Caco-2 (cell line): ENCODE measurements around the gene PUS7. TPM values are rescaled to one million over a fixed set of nuclear protein-coding genes. Genes with fewer than 3 reads are reported as not detected.

Experiments used
- BruUV-seq: library from RNA; stranded (reverse); fragments of 400-500 nt; replicated peaks from 2 replicates; lab custom pipeline; 2021; lab: Mats Ljungman, UMichigan
- CTCF ChIA-PET: fragments of 300-600 bp; sonication (Branson Sonifier 250); formaldehyde crosslinking; loops from one replicate; lab custom pipeline; 2022; ENCODE audit warnings: antibody characterized with exemption; lab: Charles Lee
- POLR2A ChIA-PET: fragments of 300-600 bp; sonication (Branson Sonifier 250); formaldehyde crosslinking; loops from one replicate; lab custom pipeline; 2022; ENCODE audit warnings: antibody characterized with exemption; lab: Charles Lee
- DNase-seq, 2 experiments: peaks; one replicate each; pipeline versions ENCODE4 v3.0.0 to v3.0.0-alpha.2; 2020 to 2022
- H3K27me3 ChIP-seq: replicated peaks from 2 replicates; pipeline ENCODE4 v1.6.0; 2011; ENCODE audit warnings: low read length; ENCODE audit not compliant: control insufficient read depth, insufficient read depth
- H3K36me3 ChIP-seq: 2 replicates; pipeline ENCODE4 v1.5.1; 2011; ENCODE audit warnings: low read length; ENCODE audit not compliant: control insufficient read depth, insufficient read depth
- H3K4me1 ChIP-seq: fragments of 250-450 bp; sonication (Bioruptor Pico); 2 replicates; pipeline ENCODE4 v1.5.1; 2020; ENCODE audit warnings: mild to moderate bottlenecking
- H3K4me3 ChIP-seq: 2 replicates; pipeline ENCODE4 v1.5.1; 2011; ENCODE audit warnings: low read depth, mild to moderate bottlenecking, control low read depth, low read length
- H3K9me3 ChIP-seq: fragments of 250-450 bp; sonication (Bioruptor Pico); 2 replicates; pipeline ENCODE4 v1.5.1; 2020; ENCODE audit warnings: mild to moderate bottlenecking, moderate library complexity
- H3K27ac Mint-ChIP-seq: one replicate; pipeline ENCODE4 v1.8.0; 2022; ENCODE audit warnings: mixed read lengths; ENCODE audit not compliant: unreplicated experiment
- H3K27me3 Mint-ChIP-seq: one replicate; pipeline ENCODE4 v1.8.0; 2022; ENCODE audit warnings: mixed read lengths; ENCODE audit not compliant: insufficient read depth, unreplicated experiment
- H3K36me3 Mint-ChIP-seq: one replicate; pipeline ENCODE4 v1.8.0; 2022; ENCODE audit warnings: mild to moderate bottlenecking, mixed read lengths; ENCODE audit not compliant: insufficient read depth, unreplicated experiment
- H3K4me1 Mint-ChIP-seq: one replicate; pipeline ENCODE4 v1.8.0; 2022; ENCODE audit warnings: low read depth, mixed read lengths; ENCODE audit not compliant: unreplicated experiment
- H3K4me3 Mint-ChIP-seq: one replicate; pipeline ENCODE4 v1.8.0; 2022; ENCODE audit warnings: mild to moderate bottlenecking, moderate library complexity, mixed read lengths; ENCODE audit not compliant: unreplicated experiment
- H3K9me3 Mint-ChIP-seq: one replicate; pipeline ENCODE4 v1.8.0; 2022; ENCODE audit warnings: mixed read lengths; ENCODE audit not compliant: unreplicated experiment
- intact Hi-C: fragments of 100-400 bp; cut with micrococcal nuclease; formaldehyde crosslinking; loops from one replicate; pipeline ENCODE4 v1.10.0; 2022; ENCODE audit not compliant: unreplicated experiment
- total RNA-seq: library from RNA; stranded (reverse); gene quantifications from 2 replicates; pipeline ENCODE4 v1.2.3, GENCODE V29; 2022
- TF ChIP-seq, protein P1 (sequence below), 2 experiments: fragments of 200-600 bp in 1 of 2; IDR thresholded peaks; 1 replicate in 1 of 2; 2 replicates in 1 of 2; pipeline versions ENCODE4 v1.5.1 to v1.8.0; 2011 to 2022; ENCODE audit warnings: antibody characterized with exemption in 1 of 2, control low read depth in 1 of 2, inconsistent platforms in 1 of 2, low read depth in 1 of 2, low read length in 1 of 2, mild to moderate bottlenecking in 1 of 2, moderate library complexity in 1 of 2; ENCODE audit not compliant: insufficient read depth in 1 of 2, severe bottlenecking in 1 of 2, unreplicated experiment in 1 of 2

Gene PUS7
- total RNA-seq, 1 experiment from 2014 or later = 36.3 TPM

DNA sequence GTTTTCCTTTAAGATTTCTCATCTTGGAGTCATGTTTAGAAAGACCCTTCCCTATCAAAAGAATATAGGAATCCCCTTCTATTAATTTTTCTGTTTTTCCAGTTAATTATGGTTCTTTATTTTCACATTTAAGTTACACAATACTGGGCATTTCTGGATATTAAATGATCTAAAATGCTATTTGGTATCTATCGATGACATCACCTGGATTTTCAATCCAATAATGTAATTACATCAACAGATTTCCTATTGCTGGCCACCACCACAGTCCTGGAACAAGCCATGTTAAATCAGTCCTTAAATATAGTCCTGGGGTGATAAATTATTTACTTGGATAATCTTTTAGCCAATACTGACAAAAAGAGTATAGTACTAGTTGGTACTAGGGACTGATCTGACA lies 48.0 kb downstream of the PUS7 start:
- Mint-ChIP-seq H3K4me3 (no peak overlapping the region), H3K27ac (no peak overlapping the region), H3K27me3 (no peaks in the 10 kb centered on the region), H3K36me3 (peaks cover 38% of the 10 kb centered on the region), H3K9me3 (no peaks in the 10 kb centered on the region), H3K4me1 (no peaks in the 10 kb centered on the region)
- TF ChIP-seq, protein P1, sequence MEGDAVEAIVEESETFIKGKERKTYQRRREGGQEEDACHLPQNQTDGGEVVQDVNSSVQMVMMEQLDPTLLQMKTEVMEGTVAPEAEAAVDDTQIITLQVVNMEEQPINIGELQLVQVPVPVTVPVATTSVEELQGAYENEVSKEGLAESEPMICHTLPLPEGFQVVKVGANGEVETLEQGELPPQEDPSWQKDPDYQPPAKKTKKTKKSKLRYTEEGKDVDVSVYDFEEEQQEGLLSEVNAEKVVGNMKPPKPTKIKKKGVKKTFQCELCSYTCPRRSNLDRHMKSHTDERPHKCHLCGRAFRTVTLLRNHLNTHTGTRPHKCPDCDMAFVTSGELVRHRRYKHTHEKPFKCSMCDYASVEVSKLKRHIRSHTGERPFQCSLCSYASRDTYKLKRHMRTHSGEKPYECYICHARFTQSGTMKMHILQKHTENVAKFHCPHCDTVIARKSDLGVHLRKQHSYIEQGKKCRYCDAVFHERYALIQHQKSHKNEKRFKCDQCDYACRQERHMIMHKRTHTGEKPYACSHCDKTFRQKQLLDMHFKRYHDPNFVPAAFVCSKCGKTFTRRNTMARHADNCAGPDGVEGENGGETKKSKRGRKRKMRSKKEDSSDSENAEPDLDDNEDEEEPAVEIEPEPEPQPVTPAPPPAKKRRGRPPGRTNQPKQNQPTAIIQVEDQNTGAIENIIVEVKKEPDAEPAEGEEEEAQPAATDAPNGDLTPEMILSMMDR (IDR thresholded peaks at IDR 0.05; ENCODE audit: insufficient read depth in 1 of 2, low read depth in 1 of 2, low read length in 1 of 2, severe bottlenecking in 1 of 2, unreplicated experiment in 1 of 2) = no peak
- H3K4me1 ChIP-seq = no peaks in the 10 kb centered on the region
- H3K36me3 ChIP-seq = no peaks in the 10 kb centered on the region; the same call in 1 of the 2 replicates
- no peak overlapping the region for H3K4me3 ChIP-seq
- CTCF ChIA-PET = no interaction called here
- no peaks in the 10 kb centered on the region for H3K9me3 ChIP-seq
- BruUV-seq = no TSS peak
- POLR2A ChIA-PET = no interaction called here
- no peak for DNase-seq
- intact Hi-C loops = no loop called here
- no peaks in the 10 kb centered on the region for H3K27me3 ChIP-seq

- intact Hi-C loops = no loop called here
- no peaks in the 10 kb centered on the region for H3K9me3 Mint-ChIP-seq
- no peaks in the 10 kb centered on the region for H3K27me3 Mint-ChIP-seq
- ChIA-PET POLR2A (no interaction called here), CTCF (interaction anchor here (0.6 kb wide), 1 partner anchor 287 kb away, joined by 3 read pairs; no protein-coding TSS in a partner anchor)
- H3K36me3 ChIP-seq = no peaks in the 10 kb centered on the region; the same call in 1 of the 2 replicates
- no peak overlapping the region for H3K27ac Mint-ChIP-seq
- no peaks in the 10 kb centered on the region for H3K27me3 ChIP-seq
- H3K9me3 ChIP-seq = no peaks in the 10 kb centered on the region
- TF ChIP-seq, protein P1 (IDR thresholded peaks at IDR 0.05; ENCODE audit: insufficient read depth in 1 of 2, low read depth in 1 of 2, low read length in 1 of 2, severe bottlenecking in 1 of 2, unreplicated experiment in 1 of 2) = no peak
- no peak for DNase-seq
- BruUV-seq = no TSS peak
- H3K4me3 ChIP-seq = no peak overlapping the region
- no peaks in the 10 kb centered on the region for H3K4me1 Mint-ChIP-seq
- no peak overlapping the region for H3K4me3 Mint-ChIP-seq
- peaks cover 30% of the 10 kb centered on the region for H3K36me3 Mint-ChIP-seq
- H3K4me1 ChIP-seq = no peaks in the 10 kb centered on the region
Observed at GRCh38 chr7:105473163-105473562, 48.9 kb downstream of the PUS7 start.

DNA sequence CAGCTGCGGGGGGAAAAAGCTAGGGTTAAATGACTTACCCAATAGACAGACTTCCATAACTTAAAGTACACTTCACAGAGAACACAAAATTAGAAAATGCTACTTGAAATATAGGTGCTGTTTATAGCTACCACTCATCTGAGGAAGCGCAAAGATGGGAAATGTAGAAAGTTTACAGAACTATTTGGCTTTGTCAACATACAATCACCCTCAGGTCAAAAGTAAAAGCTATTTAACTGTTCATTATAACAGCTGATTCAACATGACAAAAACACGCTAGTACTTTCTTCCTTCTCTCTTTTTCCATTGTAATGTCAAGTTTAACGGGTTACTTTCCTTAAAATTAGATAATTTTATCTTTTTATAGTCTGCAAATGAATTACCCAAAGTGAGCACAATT lies 51.2 kb downstream of the PUS7 start:
- no peaks in the 10 kb centered on the region for H3K9me3 Mint-ChIP-seq
- no TSS peak for BruUV-seq
- no peaks in the 10 kb centered on the region for H3K9me3 ChIP-seq
- TF ChIP-seq, protein P1 (IDR thresholded peaks at IDR 0.05; ENCODE audit: insufficient read depth in 1 of 2, low read depth in 1 of 2, low read length in 1 of 2, severe bottlenecking in 1 of 2, unreplicated experiment in 1 of 2) = no peak
- no peaks in the 10 kb centered on the region for H3K4me1 Mint-ChIP-seq
- no peak overlapping the region for H3K4me3 ChIP-seq
- peaks cover 18% of the 10 kb centered on the region for H3K36me3 Mint-ChIP-seq
- ChIA-PET POLR2A (no interaction called here), CTCF (no interaction called here)
- H3K27me3 Mint-ChIP-seq = no peaks in the 10 kb centered on the region
- no peak overlapping the region for H3K27ac Mint-ChIP-seq
- intact Hi-C loops = no loop called here
- no peak for DNase-seq
- no peaks in the 10 kb centered on the region for H3K4me1 ChIP-seq
- H3K36me3 ChIP-seq = no peaks in the 10 kb centered on the region; the same call in 1 of the 2 replicates
- H3K27me3 ChIP-seq = no peaks in the 10 kb centered on the region
- no peak overlapping the region for H3K4me3 Mint-ChIP-seq
